ENCODE results near the gene SPNS3. TPM values are rescaled to one million over a fixed set of nuclear protein-coding genes. Genes with fewer than 3 reads are reported as not detected.

The SPNS3 gene
- total RNA-seq, 5 donors from 2014 or later (not counting 1 experiment from before 2014, with no cell fraction given) = 2.3 to 5.4 (median 4.6) TPM

DNA sequence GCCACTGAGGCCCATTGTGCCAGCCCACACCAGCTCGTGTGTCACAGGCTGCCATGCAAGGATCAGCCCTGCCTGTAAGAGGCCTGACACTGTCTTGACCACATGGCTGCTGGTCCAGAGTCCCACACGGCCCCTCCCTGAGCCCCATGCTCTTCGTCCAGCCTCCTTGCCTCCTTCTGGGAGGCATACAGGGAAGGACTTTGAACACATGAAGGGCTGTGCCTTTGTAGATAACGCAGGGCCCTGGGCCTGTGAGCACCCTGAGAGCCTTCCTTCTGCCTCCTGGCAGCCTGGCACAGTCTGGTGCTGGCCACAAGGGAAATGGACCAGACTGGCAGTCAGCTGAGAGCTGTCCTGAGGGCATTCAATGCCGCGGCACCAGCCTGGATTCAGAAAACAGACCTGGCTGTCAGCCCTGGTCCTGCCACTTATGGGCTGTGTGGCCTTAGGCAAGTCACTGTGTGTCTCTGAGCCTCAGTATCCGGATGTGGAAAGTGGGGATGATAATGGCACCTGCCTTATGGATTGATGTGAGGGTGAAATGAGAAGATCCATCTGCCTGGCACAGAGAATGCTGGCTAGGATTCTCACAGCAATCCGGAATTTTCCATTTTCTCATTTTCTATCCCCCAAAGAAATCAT lies 45.7 kb downstream of the SPNS3 start:
- no peak overlapping the region for H3K4me3 ChIP-seq (ENCODE audit: control insufficient read depth in 1 of 2, extremely low read depth in 1 of 2, low read length in 1 of 2)
- peak overlapping the region; percentile 43 to 72 for H3K27ac Mint-ChIP-seq
- WGBS (ENCODE audit: insufficient coverage) = 92% methylated on average over 6 of the region's 8 CpGs
- ChIA-PET CTCF (no interaction called here), POLR2A (no interaction called here)
- H3K4me1 ChIP-seq (ENCODE audit: control insufficient read depth in 1 of 2, extremely low read depth in 1 of 2, insufficient read depth in 2 of 2, low read length in 2 of 2) = peaks cover 13 to 48% of the 10 kb centered on the region in 2 experiments
- peak overlapping the region in 1 of 3 donors; percentile 35 for H3K4me3 Mint-ChIP-seq
- no peak for ATAC-seq (replicated peaks in 1 of 4)
- H3K27ac ChIP-seq (ENCODE audit: low read length) = no peak overlapping the region
- no peaks in the 10 kb centered on the region for H3K36me3 Mint-ChIP-seq
- peaks cover 34 to 42% (median 35%) of the 10 kb centered on the region in 3 donors for H3K4me1 Mint-ChIP-seq
- H3K9me3 ChIP-seq = no peaks in the 10 kb centered on the region
- no peaks in the 10 kb centered on the region for H3K27me3 Mint-ChIP-seq
- H3K36me3 ChIP-seq (ENCODE audit: control insufficient read depth in 2 of 2, extremely low read depth in 1 of 2, insufficient read depth in 1 of 2, low read length in 1 of 2) = peaks cover under 1 to 3% of the 10 kb centered on the region in 2 donors
- H3K27me3 ChIP-seq (replicated peaks in 1 of 2; ENCODE audit: control insufficient read depth in 2 of 2, extremely low read depth in 1 of 2, insufficient read depth in 2 of 2, low read length in 1 of 2) = peaks cover 0 to 4% of the 10 kb centered on the region in 2 experiments
- no peaks in the 10 kb centered on the region for H3K9me3 Mint-ChIP-seq
- DNase-seq = no peak

GRCh38 chr17:4479982-4480751 lies 46.4 kb downstream of the SPNS3 start:
- no peaks in the 10 kb centered on the region for H3K9me3 ChIP-seq
- H3K27ac Mint-ChIP-seq = peak overlapping the region; percentile 43 to 72
- peak overlapping the region; percentile 64 for H3K27ac ChIP-seq (ENCODE audit: low read length)
- peaks cover 0 to 2% of the 10 kb centered on the region in 2 experiments for H3K27me3 ChIP-seq (replicated peaks in 1 of 2; ENCODE audit: control insufficient read depth in 2 of 2, extremely low read depth in 1 of 2, insufficient read depth in 2 of 2, low read length in 1 of 2)
- ATAC-seq (replicated peaks in 1 of 4) = no peak
- H3K36me3 ChIP-seq (ENCODE audit: control insufficient read depth in 2 of 2, extremely low read depth in 1 of 2, insufficient read depth in 1 of 2, low read length in 1 of 2) = peaks cover 3 to 8% of the 10 kb centered on the region in 2 donors
- no peak for DNase-seq
- WGBS (ENCODE audit: insufficient coverage) = 80% methylated on average over 5 of the region's 13 CpGs
- H3K4me1 ChIP-seq (ENCODE audit: control insufficient read depth in 1 of 2, extremely low read depth in 1 of 2, insufficient read depth in 2 of 2, low read length in 2 of 2) = peaks cover 13 to 55% of the 10 kb centered on the region in 2 experiments
- no peaks in the 10 kb centered on the region for H3K27me3 Mint-ChIP-seq
- no peak overlapping the region for H3K4me3 ChIP-seq (ENCODE audit: control insufficient read depth in 1 of 2, extremely low read depth in 1 of 2, low read length in 1 of 2)
- POLR2A ChIA-PET = no interaction called here
- H3K9me3 Mint-ChIP-seq = no peaks in the 10 kb centered on the region
- peaks cover 41 to 48% (median 42%) of the 10 kb centered on the region in 3 donors for H3K4me1 Mint-ChIP-seq
- H3K36me3 Mint-ChIP-seq = no peaks in the 10 kb centered on the region
- CTCF ChIA-PET = interaction anchor here in 1 of 2 donors (0.6 kb wide), 1 partner anchor 284 kb away, joined by 6 read pairs; no protein-coding TSS in a partner anchor
- H3K4me3 Mint-ChIP-seq = peak overlapping the region in 1 of 3 donors; percentile 75

DNA sequence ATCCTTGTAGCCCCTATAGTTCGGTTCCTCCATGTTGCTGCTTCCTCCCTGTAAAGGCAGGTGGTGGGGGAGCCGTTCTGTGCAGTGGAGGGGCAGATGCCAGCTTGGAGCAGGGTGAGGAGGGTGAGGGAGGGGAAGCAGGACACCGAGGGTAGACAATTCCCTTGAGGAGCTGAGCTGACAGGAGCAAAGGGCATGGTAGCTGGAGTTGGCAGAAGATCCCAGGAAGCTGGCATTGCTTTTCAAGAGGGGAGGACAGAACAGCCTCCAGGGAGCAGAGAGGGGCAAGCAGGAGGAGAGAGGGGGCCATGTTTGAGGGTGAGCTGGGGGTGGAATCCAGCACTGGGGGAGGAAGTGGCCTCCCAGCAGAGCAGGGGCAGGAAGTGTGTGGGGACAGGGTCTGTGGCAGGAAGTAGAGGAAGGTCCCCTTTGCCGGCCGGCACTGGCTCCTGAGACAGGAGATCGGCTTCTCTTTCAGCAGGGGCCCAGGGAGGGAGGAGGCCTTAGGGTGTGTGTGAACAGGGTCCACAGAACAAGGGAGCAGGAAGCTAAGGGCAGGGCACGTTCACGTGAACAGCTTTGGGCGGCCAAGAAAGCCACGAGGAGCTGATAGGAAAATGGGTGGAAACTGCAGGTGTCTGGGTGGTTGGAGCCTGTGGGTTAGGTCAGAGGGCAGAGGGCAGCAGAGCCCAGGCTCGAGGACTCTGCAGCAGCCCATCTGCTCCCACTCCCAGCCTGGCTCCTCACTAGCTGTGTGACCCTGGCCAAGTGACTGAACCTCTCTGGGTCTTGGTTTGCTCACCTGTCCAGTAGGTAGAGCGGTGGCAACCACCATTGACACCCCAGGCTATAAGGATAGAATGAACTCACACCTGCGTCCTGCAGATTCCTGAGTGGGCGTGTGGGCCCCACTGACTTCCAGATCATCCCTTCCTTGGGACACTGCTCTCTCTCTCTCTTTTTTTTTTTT lies 47.5 kb downstream of the SPNS3 start:
- peaks cover 13 to 64% of the 10 kb centered on the region in 2 experiments for H3K4me1 ChIP-seq (ENCODE audit: control insufficient read depth in 1 of 2, extremely low read depth in 1 of 2, insufficient read depth in 2 of 2, low read length in 2 of 2)
- whole genome bisulfite sequencing (ENCODE audit: insufficient coverage) = 19% methylated on average over 13 of the region's 14 CpGs
- no peaks in the 10 kb centered on the region for H3K36me3 Mint-ChIP-seq
- peaks cover 3 to 8% of the 10 kb centered on the region in 2 donors for H3K36me3 ChIP-seq (ENCODE audit: control insufficient read depth in 2 of 2, extremely low read depth in 1 of 2, insufficient read depth in 1 of 2, low read length in 1 of 2)
- CTCF ChIA-PET = interaction anchor here in 1 of 2 donors (0.6 kb wide), 1 partner anchor 255 kb away, joined by 3 read pairs; no protein-coding TSS in a partner anchor
- no peaks in the 10 kb centered on the region for H3K9me3 Mint-ChIP-seq
- H3K4me3 Mint-ChIP-seq = peak overlapping the region; percentile 63 to 75 (median 64)
- H3K27me3 Mint-ChIP-seq = no peaks in the 10 kb centered on the region
- peaks cover 0 to 2% of the 10 kb centered on the region in 2 experiments for H3K27me3 ChIP-seq (replicated peaks in 1 of 2; ENCODE audit: control insufficient read depth in 2 of 2, extremely low read depth in 1 of 2, insufficient read depth in 2 of 2, low read length in 1 of 2)
- ATAC-seq (replicated peaks in 1 of 4) = peak; percentile 72 to 88 (median 79)
- H3K4me1 Mint-ChIP-seq = peaks cover 50 to 57% (median 51%) of the 10 kb centered on the region in 3 donors
- peak in 24 of 35 experiments; percentile 2 to 58 (median 26) for DNase-seq
- H3K27ac Mint-ChIP-seq = peak overlapping the region; percentile 96
- H3K27ac ChIP-seq (ENCODE audit: low read length) = peak overlapping the region; percentile 64
- H3K9me3 ChIP-seq = no peaks in the 10 kb centered on the region
- POLR2A ChIA-PET = interaction anchor here in 1 of 2 donors (0.7 kb wide), 1 partner anchor 12 kb away, joined by 7 read pairs; no protein-coding TSS in a partner anchor
- peak overlapping the region in 1 of 2 donors; percentile 45 for H3K4me3 ChIP-seq (ENCODE audit: control insufficient read depth in 1 of 2, extremely low read depth in 1 of 2, low read length in 1 of 2)

DNA sequence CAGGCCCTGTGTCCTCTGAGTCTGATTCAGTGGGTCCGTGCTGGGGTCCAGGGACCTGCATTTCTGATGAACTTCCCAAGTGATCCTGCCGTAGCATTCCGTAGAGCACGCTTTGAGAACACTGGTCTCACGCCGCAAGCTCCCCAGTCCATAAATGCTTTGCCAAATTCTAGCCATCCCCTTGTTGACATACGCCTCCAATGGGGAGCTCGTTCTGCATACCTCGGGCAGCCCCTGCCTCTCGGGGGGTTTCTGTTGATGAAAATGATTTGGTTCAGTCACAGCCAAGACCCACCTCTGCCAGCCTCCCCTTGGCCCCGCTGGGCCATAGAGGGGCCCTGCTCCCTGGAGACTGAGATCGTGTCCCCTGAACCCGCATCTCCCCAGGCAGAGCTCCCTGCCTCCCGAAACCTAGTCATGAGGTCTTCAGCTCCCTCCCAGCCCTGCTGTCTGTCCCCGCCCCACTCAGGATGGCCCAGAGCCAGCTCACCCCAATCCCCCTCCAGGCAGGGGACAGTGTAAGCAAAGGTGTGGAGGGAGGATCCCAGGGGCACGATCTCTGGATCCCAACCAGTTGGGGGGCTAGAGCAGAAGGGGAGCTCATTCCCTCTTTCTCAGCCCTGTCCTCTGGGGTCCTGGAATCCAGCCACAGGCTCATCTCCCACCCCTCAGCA lies 48.7 kb downstream of the SPNS3 start:
- Mint-ChIP-seq H3K36me3 (no peaks in the 10 kb centered on the region), H3K9me3 (no peaks in the 10 kb centered on the region), H3K4me1 (peaks cover 60 to 68% (median 64%) of the 10 kb centered on the region in 3 donors), H3K27me3 (no peaks in the 10 kb centered on the region), H3K4me3 (peak overlapping the region in 1 of 3 donors; percentile 75), H3K27ac (peak overlapping the region; percentile 96)
- no peak for ATAC-seq (replicated peaks in 1 of 4)
- POLR2A ChIA-PET = interaction anchor here in 1 of 2 donors (0.7 kb wide), 1 partner anchor 13 kb away, joined by 7 read pairs; no protein-coding TSS in a partner anchor
- 96% methylated on average over 10 of the region's 16 CpGs for WGBS (ENCODE audit: insufficient coverage)
- Histone ChIP-seq H3K27me3 (replicated peaks in 1 of 2; ENCODE audit: control insufficient read depth in 2 of 2, extremely low read depth in 1 of 2, insufficient read depth in 2 of 2, low read length in 1 of 2) (no peaks in the 10 kb centered on the region), H3K27ac (ENCODE audit: low read length) (no peak overlapping the region), H3K4me1 (ENCODE audit: control insufficient read depth in 1 of 2, extremely low read depth in 1 of 2, insufficient read depth in 2 of 2, low read length in 2 of 2) (peaks cover 13 to 76% of the 10 kb centered on the region in 2 experiments), H3K9me3 (no peaks in the 10 kb centered on the region), H3K36me3 (ENCODE audit: control insufficient read depth in 2 of 2, extremely low read depth in 1 of 2, insufficient read depth in 1 of 2, low read length in 1 of 2) (peaks cover 3 to 8% of the 10 kb centered on the region in 2 donors), H3K4me3 (ENCODE audit: control insufficient read depth in 1 of 2, extremely low read depth in 1 of 2, low read length in 1 of 2) (no peak overlapping the region)
- CTCF ChIA-PET = interaction anchor here in 1 of 2 donors (0.6 kb wide), 1 partner anchor 256 kb away, joined by 3 read pairs; no protein-coding TSS in a partner anchor
- DNase-seq = no peak

- ATAC-seq (replicated peaks in 1 of 4) = no peak
- no peaks in the 10 kb centered on the region for H3K36me3 Mint-ChIP-seq
- H3K9me3 Mint-ChIP-seq = no peaks in the 10 kb centered on the region
- no peak overlapping the region for H3K27ac ChIP-seq (ENCODE audit: low read length)
- H3K9me3 ChIP-seq = no peaks in the 10 kb centered on the region
- WGBS (ENCODE audit: insufficient coverage) = 87% methylated on average over 10 of the region's 13 CpGs
- peaks cover 13 to 77% of the 10 kb centered on the region in 2 experiments for H3K4me1 ChIP-seq (ENCODE audit: control insufficient read depth in 1 of 2, extremely low read depth in 1 of 2, insufficient read depth in 2 of 2, low read length in 2 of 2)
- H3K27ac Mint-ChIP-seq = peak overlapping the region in 1 of 2 donors; percentile 53
- H3K4me3 ChIP-seq (ENCODE audit: control insufficient read depth in 1 of 2, extremely low read depth in 1 of 2, low read length in 1 of 2) = no peak overlapping the region
- no peak for DNase-seq
- H3K4me1 Mint-ChIP-seq = peaks cover 60 to 69% (median 65%) of the 10 kb centered on the region in 3 donors
- no peaks in the 10 kb centered on the region for H3K27me3 Mint-ChIP-seq
- ChIA-PET CTCF (no interaction called here), POLR2A (no interaction called here)
- H3K36me3 ChIP-seq (ENCODE audit: control insufficient read depth in 2 of 2, extremely low read depth in 1 of 2, insufficient read depth in 1 of 2, low read length in 1 of 2) = peaks cover 2 to 8% of the 10 kb centered on the region in 2 donors
- H3K27me3 ChIP-seq (replicated peaks in 1 of 2; ENCODE audit: control insufficient read depth in 2 of 2, extremely low read depth in 1 of 2, insufficient read depth in 2 of 2, low read length in 1 of 2) = peaks cover 0 to 4% of the 10 kb centered on the region in 2 experiments
- H3K4me3 Mint-ChIP-seq = peak overlapping the region in 1 of 3 donors; percentile 75
Observed at GRCh38 chr17:4483012-4483840, 49.5 kb downstream of the SPNS3 start.

All from T-cell (primary cell).